Fibroblast of skin of back (primary cell): Measurements from ENCODE around the gene PMF1.

Experiments
- DNase-seq: peaks from one replicate; pipeline ENCODE4 v3.0.0-alpha.2; 2013

Gene PMF1

DNA sequence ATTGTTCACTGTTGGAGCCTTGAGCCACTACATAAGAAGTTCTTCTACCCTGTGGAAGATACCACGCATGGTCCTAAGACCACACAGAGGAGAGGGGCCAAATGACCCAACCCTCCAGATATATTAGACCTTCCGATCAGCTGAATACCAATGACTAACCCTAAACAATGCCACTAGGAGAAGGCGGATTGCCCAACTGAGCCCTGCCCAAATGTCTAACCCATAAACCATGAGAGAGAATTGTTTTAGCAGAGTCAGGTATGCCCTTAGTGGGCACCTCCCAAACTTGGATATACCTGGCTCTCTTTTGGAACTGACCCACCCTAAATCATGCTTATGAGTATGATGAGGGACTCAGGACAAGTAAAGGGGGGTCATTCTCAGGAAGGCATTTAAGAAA, 57.5 kb downstream of the PMF1 start:
- DNase-seq, result no peak

DNA sequence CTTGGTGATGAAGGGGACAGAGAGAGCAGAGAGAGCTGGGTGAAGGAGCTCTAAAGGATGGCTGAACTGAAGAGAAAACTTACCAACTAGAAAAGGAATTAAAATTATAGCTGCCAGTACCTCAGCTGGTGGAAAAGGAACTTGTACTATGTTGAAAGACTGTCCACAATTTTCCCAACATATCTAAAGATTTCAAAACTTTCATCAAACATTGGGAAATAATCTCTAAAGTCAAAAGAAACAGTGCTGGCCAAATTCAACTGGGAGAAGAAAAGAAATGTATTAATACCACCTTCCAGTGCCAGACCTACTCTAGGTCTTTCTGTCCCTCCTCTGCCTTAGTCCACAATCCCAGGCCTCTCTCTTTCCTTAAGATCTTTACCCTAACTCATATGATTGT, 63.7 kb downstream of the PMF1 start:
- DNase-seq, result no peak

DNA sequence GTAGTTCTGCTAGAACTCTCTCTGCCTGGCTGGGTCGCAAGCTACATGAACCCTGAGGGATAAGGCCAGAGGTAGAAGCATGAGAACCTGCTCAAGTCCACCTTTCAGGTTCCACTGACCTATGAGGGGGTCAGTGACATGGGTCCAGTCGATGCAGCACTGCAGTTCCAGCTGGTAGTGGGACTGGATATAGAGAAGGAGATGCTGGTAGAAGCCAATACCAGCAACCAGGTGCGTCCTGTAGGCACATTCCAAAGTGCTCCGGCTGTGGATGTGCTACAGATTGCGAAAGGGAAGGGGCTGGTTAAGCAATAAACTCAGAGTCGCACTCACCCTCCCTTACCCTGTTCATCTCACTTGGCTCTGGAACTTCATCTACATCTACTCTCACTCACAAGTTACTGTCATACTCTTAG, 64.2 kb downstream of the PMF1 start:
- DNase-seq, result no peak

GRCh38 chr1:156279837-156280236, 67.0 kb downstream of the PMF1 start:
- DNase-seq, result no peak

DNA sequence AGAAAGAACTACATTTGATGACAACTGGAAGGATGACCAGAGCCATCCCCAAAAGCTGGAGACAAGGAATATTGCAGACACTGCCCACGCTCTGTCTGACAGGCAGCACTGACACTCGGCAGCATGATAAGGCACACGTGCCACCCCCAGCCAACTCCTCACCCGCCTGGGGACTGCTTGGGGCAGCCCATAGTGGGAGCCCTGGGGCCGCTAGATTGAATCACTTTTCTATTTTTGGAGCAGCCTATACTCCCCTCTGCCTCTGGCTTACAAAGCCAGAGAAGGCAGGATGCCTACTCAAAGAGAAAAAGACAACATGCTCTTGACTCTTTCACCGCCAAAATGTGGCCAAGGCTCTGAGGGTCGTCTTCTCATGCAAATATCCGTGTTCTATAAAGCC, 68.5 kb downstream of the PMF1 start:
- peak; percentile 77 for DNase-seq

- peak; percentile 23 for DNase-seq
These were observed 69.1 kb downstream of the PMF1 start for GRCh38 chr1:156281693-156282478.

- DNase-seq, result peak; percentile 99
These were observed 69.8 kb downstream of the PMF1 start, which contains the start of gene SMG5 for GRCh38 chr1:156282479-156283222. SMG5 (minus strand) TSS chr1:156282825; CDS start chr1:156282680, 145 bp downstream.

DNA sequence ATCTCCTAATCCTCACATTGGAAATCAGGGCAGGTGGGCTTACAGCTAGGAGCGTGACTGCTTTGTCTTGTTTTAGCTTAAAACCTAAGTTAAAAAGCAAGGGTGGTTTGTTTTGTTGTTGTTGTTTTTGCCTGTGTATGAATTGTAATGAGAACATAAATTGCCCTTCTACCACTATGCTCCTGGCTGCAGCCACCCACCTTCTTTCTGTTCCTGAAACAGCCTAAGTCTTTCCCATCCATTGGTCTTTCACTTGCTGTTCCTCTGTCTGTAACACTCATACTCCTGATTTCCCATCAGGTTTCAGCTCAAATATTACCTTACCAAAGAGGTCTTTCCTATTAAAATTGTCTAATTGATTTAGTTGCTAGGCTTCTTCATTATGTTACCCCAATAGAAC, 70.7 kb downstream of the PMF1 start:
- no peak for DNase-seq

DNA sequence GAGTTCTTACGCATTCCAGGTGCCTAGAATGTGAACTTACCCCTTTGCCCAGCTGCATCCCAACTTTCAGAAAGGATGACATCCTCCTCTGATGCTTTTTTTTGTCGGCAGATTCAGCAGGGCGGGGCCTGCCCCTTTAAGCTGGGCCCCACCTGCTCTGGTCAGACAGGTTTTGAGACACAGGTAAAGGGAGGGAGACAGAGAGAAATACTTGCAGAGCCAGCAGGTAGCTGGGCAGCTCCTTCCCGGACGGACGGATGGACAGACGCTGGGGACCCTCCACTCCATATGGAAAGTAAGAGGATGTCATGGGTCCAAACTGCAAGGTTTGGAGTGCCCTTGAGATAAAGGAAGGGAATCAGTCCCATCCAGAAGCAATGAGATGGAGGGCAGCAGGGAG, 71.3 kb downstream of the PMF1 start, which contains the start of gene TMEM79:
TSS of gene TMEM79 (plus strand) at position 214 of the 400 bp plus-strand sequence. CDS start 902 bp downstream, outside the sequence.
- DNase-seq, result no peak

DNA sequence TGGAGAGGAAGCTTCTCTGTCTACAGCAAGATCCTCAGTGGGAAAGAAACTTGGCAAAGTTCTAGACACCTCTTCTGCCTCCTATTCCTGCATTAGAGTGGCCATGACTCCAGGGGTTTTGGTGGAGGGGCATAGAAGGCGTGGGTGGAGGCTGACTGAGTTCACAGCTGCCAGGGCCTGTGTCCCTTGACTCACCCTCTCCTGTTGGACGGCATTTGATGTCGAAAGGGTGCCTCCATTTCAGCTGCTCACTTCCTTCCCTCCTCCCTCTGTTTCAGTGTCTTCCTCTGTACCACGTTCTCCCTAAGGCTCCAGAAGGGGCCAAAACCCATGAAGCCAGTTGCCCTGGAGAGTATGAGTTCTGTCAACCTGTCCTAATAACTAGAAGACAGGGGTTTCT, 72.0 kb downstream of the PMF1 start:
- DNase-seq, result no peak

DNA sequence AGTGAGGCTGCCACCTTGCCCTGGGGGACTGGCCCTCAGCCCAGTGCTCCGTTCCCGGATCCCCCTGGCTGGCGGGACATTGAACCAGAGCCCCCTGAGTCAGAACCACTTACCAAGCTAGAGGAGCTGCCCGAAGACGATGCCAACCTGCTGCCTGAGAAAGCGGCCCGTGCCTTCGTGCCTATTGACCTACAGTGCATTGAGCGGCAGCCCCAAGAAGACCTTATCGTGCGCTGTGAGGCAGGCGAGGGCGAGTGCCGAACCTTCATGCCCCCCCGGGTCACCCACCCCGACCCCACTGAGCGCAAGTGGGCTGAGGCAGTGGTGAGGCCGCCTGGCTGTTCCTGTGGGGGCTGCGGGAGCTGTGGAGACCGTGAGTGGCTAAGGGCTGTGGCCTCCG, 72.6 kb downstream of the PMF1 start:
- DNase-seq, result no peak

DNA sequence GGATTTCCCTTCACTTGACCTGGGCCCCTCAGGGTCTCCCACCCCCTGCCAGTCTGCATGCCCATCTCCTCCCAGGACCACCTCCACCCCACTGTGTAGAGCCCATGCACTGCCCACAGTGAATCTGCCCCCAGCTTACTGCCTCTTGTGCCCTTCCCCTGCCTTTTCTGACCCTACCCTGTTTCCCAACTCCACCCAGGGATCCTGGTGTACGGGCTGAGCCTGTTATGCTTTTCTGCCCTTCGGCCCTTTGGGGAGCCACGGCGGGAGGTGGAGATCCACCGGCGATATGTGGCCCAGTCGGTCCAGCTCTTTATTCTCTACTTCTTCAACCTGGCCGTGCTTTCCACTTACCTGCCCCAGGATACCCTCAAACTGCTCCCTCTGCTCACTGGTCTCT, 73.3 kb downstream of the PMF1 start:
- DNase-seq, result no peak
